IPS-18a (cell line): ENCODE measurements around the gene TNF.
"Not testable (repeated sequence)": the region's sequence is repeated elsewhere in the genome, so short reads cannot be mapped to it uniquely, and the experiment has no call there.

Experiments
- H3K27ac ChIP-seq: one replicate; pipeline ENCODE4 v1.5.1; 2013; ENCODE audit warnings: low read length
- H3K27me3 ChIP-seq: one replicate; pipeline ENCODE4 v1.6.1; 2013; ENCODE audit warnings: mild to moderate bottlenecking, low read length; ENCODE audit not compliant: control insufficient read depth, insufficient read depth
- H3K36me3 ChIP-seq: one replicate; pipeline ENCODE4 v1.6.1; 2013; ENCODE audit warnings: low read depth, low read length; ENCODE audit not compliant: control insufficient read depth
- H3K4me1 ChIP-seq: one replicate; pipeline ENCODE4 v1.6.1; 2013; ENCODE audit warnings: low read depth, low read length; ENCODE audit not compliant: control insufficient read depth
- H3K4me3 ChIP-seq: one replicate; pipeline ENCODE4 v1.5.1; 2013; ENCODE audit warnings: low read length
- H3K9ac ChIP-seq: one replicate; pipeline ENCODE4 v1.6.1; 2013; ENCODE audit warnings: mild to moderate bottlenecking, low read length, moderate library complexity
- H3K9me3 ChIP-seq: one replicate; pipeline ENCODE4 v1.6.1; 2013; ENCODE audit warnings: low read depth, low read length; ENCODE audit not compliant: control insufficient read depth

TNF gene

GRCh38 chr6:31546339-31546957 is 28.9 kb upstream of the TNF start, which contains the start of gene ATP6V1G2:
TSS of gene ATP6V1G2 (minus strand) at chr6:31546608. CDS start at chr6:31546559, 49 bp downstream.
- H3K27me3 ChIP-seq: no peaks in the 10 kb centered on the region
- H3K27ac ChIP-seq: peak within 1 kb of the TSS; percentile 70
- H3K9me3 ChIP-seq: no peaks in the 10 kb centered on the region
- H3K4me1 ChIP-seq: peaks cover 8% of the 10 kb centered on the region
- peak within 1 kb of the TSS; percentile 87 for H3K4me3 ChIP-seq
- peaks cover 18% of the 10 kb centered on the region for H3K36me3 ChIP-seq
- peak within 1 kb of the TSS; percentile 79 for H3K9ac ChIP-seq

GRCh38 chr6:31546958-31547726 is 28.2 kb upstream of the TNF start, which contains the start of gene NFKBIL1:
TSS of gene NFKBIL1 (plus strand) at chr6:31547608. CDS start at chr6:31547695, 87 bp downstream.
- H3K27ac ChIP-seq: peak within 1 kb of the TSS; percentile 70
- H3K4me3 ChIP-seq: peak within 1 kb of the TSS; percentile 87
- no peaks in the 10 kb centered on the region for H3K9me3 ChIP-seq
- peak within 1 kb of the TSS; percentile 79 for H3K9ac ChIP-seq
- peaks cover 18% of the 10 kb centered on the region for H3K36me3 ChIP-seq
- H3K27me3 ChIP-seq: no peaks in the 10 kb centered on the region
- H3K4me1 ChIP-seq: peaks cover 8% of the 10 kb centered on the region

DNA sequence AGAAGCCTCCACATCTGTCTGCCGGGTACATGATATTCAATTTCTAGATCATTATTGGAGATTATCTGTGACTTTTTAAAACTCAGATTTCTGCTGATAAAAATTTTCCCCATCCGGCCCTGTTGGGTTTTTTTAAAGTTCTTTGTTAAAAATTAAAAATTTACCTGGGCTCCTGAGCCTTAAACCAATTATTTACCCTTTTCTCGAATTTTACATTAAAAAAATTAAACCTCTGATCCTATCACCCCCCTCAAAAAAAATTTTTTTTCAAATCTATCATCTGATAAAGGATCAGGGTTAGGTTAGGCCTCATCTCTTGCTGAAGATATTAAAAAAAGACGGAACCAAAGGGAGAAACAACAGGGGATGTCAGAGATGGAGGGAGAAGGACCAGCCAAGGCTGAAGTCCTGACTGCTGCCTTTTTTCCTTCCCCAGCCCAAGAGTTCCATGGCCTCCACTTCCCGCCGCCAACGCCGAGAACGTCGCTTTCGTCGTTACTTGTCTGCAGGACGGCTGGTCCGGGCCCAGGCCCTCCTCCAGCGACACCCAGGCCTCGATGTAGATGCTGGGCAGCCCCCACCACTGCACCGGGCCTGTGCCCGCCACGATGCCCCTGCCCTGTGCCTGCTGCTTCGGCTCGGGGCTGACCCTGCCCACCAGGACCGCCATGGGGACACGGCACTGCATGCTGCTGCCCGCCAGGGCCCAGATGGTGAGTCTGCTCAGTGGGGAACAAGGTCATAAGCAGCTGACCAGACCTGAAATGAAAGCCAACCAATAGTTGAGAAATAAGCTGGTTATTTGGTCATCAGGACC is 27.4 kb upstream of the TNF start:
- peak overlapping the region; percentile 37 for H3K27ac ChIP-seq
- H3K36me3 ChIP-seq: peaks cover 18% of the 10 kb centered on the region
- H3K9ac ChIP-seq: peak overlapping the region; percentile 63
- H3K4me1 ChIP-seq: peaks cover 8% of the 10 kb centered on the region
- no peaks in the 10 kb centered on the region for H3K9me3 ChIP-seq
- H3K27me3 ChIP-seq: no peaks in the 10 kb centered on the region
- H3K4me3 ChIP-seq: peak overlapping the region; percentile 87

GRCh38 chr6:31548544-31548873 is 26.9 kb upstream of the TNF start:
- Histone ChIP-seq H3K27me3 (no peaks in the 10 kb centered on the region), H3K27ac (no peak overlapping the region), H3K9ac (no peak overlapping the region), H3K4me3 (no peak overlapping the region), H3K9me3 (no peaks in the 10 kb centered on the region), H3K4me1 (peaks cover 5% of the 10 kb centered on the region), H3K36me3 (peaks cover 18% of the 10 kb centered on the region)

GRCh38 chr6:31551371-31551770 is 24.0 kb upstream of the TNF start:
- not testable (repeated sequence) for H3K9ac ChIP-seq, H3K27me3 ChIP-seq, H3K4me1 ChIP-seq, H3K4me3 ChIP-seq, H3K9me3 ChIP-seq, H3K27ac ChIP-seq
- H3K36me3 ChIP-seq: peaks cover 25% of the 10 kb centered on the region

GRCh38 chr6:31556307-31556706 is 19.1 kb upstream of the TNF start:
- H3K9me3 ChIP-seq: no peaks in the 10 kb centered on the region
- peaks cover 7% of the 10 kb centered on the region for H3K36me3 ChIP-seq
- H3K4me3 ChIP-seq: no peak overlapping the region
- H3K9ac ChIP-seq: no peak overlapping the region
- no peak overlapping the region for H3K27ac ChIP-seq
- no peaks in the 10 kb centered on the region for H3K4me1 ChIP-seq
- H3K27me3 ChIP-seq: no peaks in the 10 kb centered on the region

GRCh38 chr6:31557443-31558317 is 17.7 kb upstream of the TNF start:
- no peaks in the 10 kb centered on the region for H3K9me3 ChIP-seq
- H3K9ac ChIP-seq: no peak overlapping the region
- no peak overlapping the region for H3K4me3 ChIP-seq
- no peak overlapping the region for H3K27ac ChIP-seq
- no peaks in the 10 kb centered on the region for H3K4me1 ChIP-seq
- peaks cover 7% of the 10 kb centered on the region for H3K36me3 ChIP-seq
- no peaks in the 10 kb centered on the region for H3K27me3 ChIP-seq

- H3K4me1 ChIP-seq: no peaks in the 10 kb centered on the region
- H3K9me3 ChIP-seq: no peaks in the 10 kb centered on the region
- H3K36me3 ChIP-seq: peaks cover 7% of the 10 kb centered on the region
- no peak overlapping the region for H3K27ac ChIP-seq
- no peak overlapping the region for H3K4me3 ChIP-seq
- H3K9ac ChIP-seq: no peak overlapping the region
- no peaks in the 10 kb centered on the region for H3K27me3 ChIP-seq
Measured at GRCh38 chr6:31558318-31558625, 17.1 kb upstream of the TNF start.

DNA sequence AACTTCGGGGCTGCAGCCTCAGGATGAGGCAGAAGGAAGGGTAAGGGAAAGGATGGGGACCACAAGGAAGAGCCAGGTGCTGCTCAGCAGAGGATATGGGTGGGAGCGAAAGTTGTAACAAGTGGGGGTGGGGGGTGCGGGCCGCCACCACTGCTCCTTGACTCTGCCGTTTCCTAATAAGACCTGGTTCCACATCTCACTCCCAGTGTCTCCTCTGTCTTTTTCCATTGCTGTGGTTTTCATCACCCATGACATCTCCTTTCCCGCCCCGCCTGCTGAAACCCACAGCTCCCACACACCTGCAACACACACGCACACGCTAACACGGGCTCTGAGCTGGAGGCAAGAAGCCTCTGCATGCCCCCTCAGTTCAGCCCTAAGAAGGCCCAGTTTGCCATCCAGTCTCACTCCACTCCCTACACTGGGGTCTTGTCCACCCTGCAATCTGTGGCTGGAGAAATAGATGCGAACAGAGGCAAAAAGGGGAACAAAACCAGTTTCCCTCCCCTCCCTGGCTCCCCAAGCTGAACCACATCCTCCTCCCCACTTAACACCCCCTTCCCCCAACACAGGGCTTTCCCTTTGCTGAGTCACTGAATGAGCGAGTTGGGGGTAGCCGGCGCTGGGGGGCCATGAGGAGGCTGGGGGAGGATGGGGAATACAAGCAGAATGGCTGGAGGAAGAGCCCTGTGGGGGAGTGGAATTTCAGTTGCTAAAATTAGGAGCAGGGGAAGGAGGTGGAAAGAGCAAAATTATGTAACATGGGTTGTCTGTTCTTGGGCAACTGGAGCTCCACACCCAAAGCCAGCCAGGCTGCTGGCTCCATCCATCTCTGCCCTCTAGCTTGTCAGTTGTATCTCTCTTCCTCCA is 16.5 kb upstream of the TNF start:
- Histone ChIP-seq H3K27ac (no peak overlapping the region), H3K4me3 (no peak overlapping the region), H3K36me3 (peaks cover 7% of the 10 kb centered on the region), H3K9me3 (no peaks in the 10 kb centered on the region), H3K9ac (no peak overlapping the region), H3K27me3 (no peaks in the 10 kb centered on the region), H3K4me1 (no peaks in the 10 kb centered on the region)

- Histone ChIP-seq H3K4me1 (no peaks in the 10 kb centered on the region), H3K4me3 (no peak overlapping the region), H3K27me3 (no peaks in the 10 kb centered on the region), H3K27ac (no peak overlapping the region), H3K9ac (no peak overlapping the region), H3K9me3 (no peaks in the 10 kb centered on the region), H3K36me3 (peaks cover 6% of the 10 kb centered on the region)
Measured at GRCh38 chr6:31559606-31559957, 15.8 kb upstream of the TNF start.
